Panc1 (cell line): Measurements from ENCODE around the gene ETV5. TPM values are rescaled to one million over a fixed set of nuclear protein-coding genes. Genes with fewer than 3 reads are reported as not detected.

Source experiments
- ATAC-seq: fragments of 200-7000 bp; cut with Tn5 transposase; 2 replicates; pipeline ENCODE4 v1.9.1; 2020; ENCODE audit warnings: mild to moderate bottlenecking, moderate library complexity
- BruUV-seq: library from RNA; stranded (reverse); fragments of 400-500 nt; replicated peaks from 2 replicates; lab custom pipeline; 2021; lab: Mats Ljungman, UMichigan
- CTCF ChIA-PET: fragments of 300-600 bp; sonication (Branson Sonifier 250); formaldehyde crosslinking; loops from one replicate; lab custom pipeline; 2022; ENCODE audit warnings: antibody characterized with exemption; lab: Charles Lee
- POLR2A ChIA-PET: fragments of 300-600 bp; sonication (Branson Sonifier 250); formaldehyde crosslinking; loops from one replicate; lab custom pipeline; 2022; ENCODE audit warnings: antibody characterized with exemption; lab: Charles Lee
- DNase-seq: peaks from one replicate; pipeline ENCODE4 v3.0.0-alpha.2; 2010; ENCODE audit warnings: low read depth, low spot score
- H3K27ac ChIP-seq: 2 replicates; pipeline ENCODE4 v1.5.1; 2011; ENCODE audit warnings: mild to moderate bottlenecking, low read length, inconsistent platforms
- H3K27me3 ChIP-seq: fragments of 200-500 bp; sonication (Bioruptor generic); 2 replicates; pipeline ENCODE4 v1.6.0; 2014; ENCODE audit warnings: low read length, inconsistent platforms; ENCODE audit not compliant: control insufficient read depth, insufficient read depth
- H3K36me3 ChIP-seq: fragments of 200-500 bp; sonication (Bioruptor generic); 2 replicates; pipeline ENCODE4 v1.5.1; 2014; ENCODE audit warnings: inconsistent platforms, mild to moderate bottlenecking, low read length, moderate library complexity; ENCODE audit not compliant: control insufficient read depth, insufficient read depth
- H3K4me1 ChIP-seq: 2 replicates; pipeline ENCODE4 v1.5.1; 2011; ENCODE audit warnings: inconsistent platforms, mild to moderate bottlenecking, low read length, moderate library complexity; ENCODE audit not compliant: control insufficient read depth, insufficient read depth
- H3K4me3 ChIP-seq, 2 experiments: 2 replicates each; pipeline ENCODE4 v1.5.1; 2011 to 2012; ENCODE audit warnings: low read depth in 2 of 2, low read length in 2 of 2, mild to moderate bottlenecking in 2 of 2, inconsistent platforms in 1 of 2, moderate library complexity in 1 of 2
- H3K9me3 ChIP-seq: fragments of 200-500 bp; sonication (Bioruptor generic); 2 replicates; pipeline ENCODE4 v1.5.1; 2014; ENCODE audit warnings: low read depth, mild to moderate bottlenecking, inconsistent platforms, low read length, moderate library complexity; ENCODE audit not compliant: control insufficient read depth, insufficient read depth
- POLR2AphosphoS5 ChIP-seq: IDR thresholded peaks from 2 replicates; pipeline ENCODE4 v1.6.1; 2012; ENCODE audit warnings: mild to moderate bottlenecking, low read depth, low read length, moderate library complexity
- REST ChIP-seq, 2 experiments: IDR thresholded peaks; 2 replicates each; pipeline ENCODE4 v1.6.1; 2011 to 2012; ENCODE audit warnings: low read depth in 2 of 2, control low read depth in 1 of 2, low read length in 1 of 2, mild to moderate bottlenecking in 1 of 2, moderate library complexity in 1 of 2; ENCODE audit not compliant: insufficient read depth in 1 of 2
- SIN3A ChIP-seq: IDR thresholded peaks from 2 replicates; pipeline ENCODE4 v1.6.1; 2012; ENCODE audit warnings: low read depth, mild to moderate bottlenecking, low read length, moderate library complexity, borderline replicate concordance; ENCODE audit not compliant: insufficient read depth
- TCF7L2 ChIP-seq: IDR thresholded peaks from 2 replicates; pipeline ENCODE4 v1.6.1; 2011; ENCODE audit warnings: mild to moderate bottlenecking, low read depth, low read length, inconsistent platforms
- in situ Hi-C: cut with HindIII; loops from 2 replicates; pipeline ENCODE4 v1.10.0; 2016; ENCODE audit warnings: low sequenced_read_pairs, low pct_unique_long_range_greater_than_20kb
- intact Hi-C: fragments of 100-400 bp; cut with micrococcal nuclease; formaldehyde crosslinking; loops from one replicate; pipeline ENCODE4 v1.10.0; 2022; ENCODE audit not compliant: unreplicated experiment
- total RNA-seq: library from RNA; stranded (reverse); gene quantifications from one replicate; pipeline ENCODE4 v1.2.1, GENCODE V29; 2021; ENCODE audit not compliant: unreplicated experiment
- TF ChIP-seq, protein P1 (sequence below): fragments of 450-650 bp; IDR thresholded peaks from 2 replicates; pipeline ENCODE4 v1.5.1; 2017; ENCODE audit warnings: mild to moderate bottlenecking

The ETV5 gene
- total RNA-seq, 1 experiment from 2014 or later: 79.3 TPM

GRCh38 chr3:186079925-186080324, 29.0 kb downstream of the ETV5 start:
- ATAC-seq: no peak

GRCh38 chr3:186077466-186077865, 31.4 kb downstream of the ETV5 start:
- ChIA-PET POLR2A (no interaction called here), CTCF (no interaction called here)
- H3K27me3 ChIP-seq: no peaks in the 10 kb centered on the region
- H3K4me3 ChIP-seq: no peak overlapping the region
- no TSS peak for BruUV-seq
- no peak for ATAC-seq
- H3K9me3 ChIP-seq: no peaks in the 10 kb centered on the region
- no peaks in the 10 kb centered on the region for H3K4me1 ChIP-seq
- no peak for DNase-seq
- no peak for TF ChIP-seq POLR2AphosphoS5
- TF ChIP-seq REST (IDR thresholded peaks at IDR 0.05; ENCODE audit: insufficient read depth in 1 of 2, low read depth in 2 of 2, low read length in 1 of 2): no peak
- H3K36me3 ChIP-seq: peaks cover 20% of the 10 kb centered on the region
- intact Hi-C loops: no loop called here
- in situ Hi-C loops: no loop called here
- no peak overlapping the region for H3K27ac ChIP-seq

More at GRCh38 chr3:186079925-186080324, 29.0 kb downstream of the ETV5 start:
- TF ChIP-seq REST (IDR thresholded peaks at IDR 0.05; ENCODE audit: insufficient read depth in 1 of 2, low read depth in 2 of 2, low read length in 1 of 2): no peak
- no peak for TF ChIP-seq SIN3A
- TF ChIP-seq, protein P1, sequence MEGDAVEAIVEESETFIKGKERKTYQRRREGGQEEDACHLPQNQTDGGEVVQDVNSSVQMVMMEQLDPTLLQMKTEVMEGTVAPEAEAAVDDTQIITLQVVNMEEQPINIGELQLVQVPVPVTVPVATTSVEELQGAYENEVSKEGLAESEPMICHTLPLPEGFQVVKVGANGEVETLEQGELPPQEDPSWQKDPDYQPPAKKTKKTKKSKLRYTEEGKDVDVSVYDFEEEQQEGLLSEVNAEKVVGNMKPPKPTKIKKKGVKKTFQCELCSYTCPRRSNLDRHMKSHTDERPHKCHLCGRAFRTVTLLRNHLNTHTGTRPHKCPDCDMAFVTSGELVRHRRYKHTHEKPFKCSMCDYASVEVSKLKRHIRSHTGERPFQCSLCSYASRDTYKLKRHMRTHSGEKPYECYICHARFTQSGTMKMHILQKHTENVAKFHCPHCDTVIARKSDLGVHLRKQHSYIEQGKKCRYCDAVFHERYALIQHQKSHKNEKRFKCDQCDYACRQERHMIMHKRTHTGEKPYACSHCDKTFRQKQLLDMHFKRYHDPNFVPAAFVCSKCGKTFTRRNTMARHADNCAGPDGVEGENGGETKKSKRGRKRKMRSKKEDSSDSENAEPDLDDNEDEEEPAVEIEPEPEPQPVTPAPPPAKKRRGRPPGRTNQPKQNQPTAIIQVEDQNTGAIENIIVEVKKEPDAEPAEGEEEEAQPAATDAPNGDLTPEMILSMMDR: no peak
- no peak for TF ChIP-seq TCF7L2
- no peak for TF ChIP-seq POLR2AphosphoS5
- DNase-seq: no peak
- Histone ChIP-seq H3K27me3 (no peaks in the 10 kb centered on the region), H3K36me3 (peaks cover 20% of the 10 kb centered on the region), H3K27ac (no peak overlapping the region), H3K4me1 (no peaks in the 10 kb centered on the region), H3K9me3 (no peaks in the 10 kb centered on the region), H3K4me3 (no peak overlapping the region)
- CTCF ChIA-PET: no interaction called here
- in situ Hi-C loops: no loop called here
- POLR2A ChIA-PET: no interaction called here
- BruUV-seq: no TSS peak
- intact Hi-C loops: no loop called here
